Uterus (tissue), 2 donors: Measurements from ENCODE around the gene PHIP.
"Not testable (repeated sequence)": the region's sequence is repeated elsewhere in the genome, so short reads cannot be mapped to it uniquely, and the experiment has no call there.

Experiments
- CTCF ChIP-seq, 4 experiments: fragments of 200-600 bp in 2 of 4; fragments of 450-650 bp in 2 of 4; sonication (generic) in 2 of 4; IDR thresholded peaks; one replicate each; pipeline ENCODE4 v1.5.1; 2016 to 2019; ENCODE audit warnings: antibody characterized with exemption in 4 of 4, mild to moderate bottlenecking in 2 of 4, moderate library complexity in 1 of 4
- POLR2A ChIP-seq, 2 donors: fragments of 450-650 bp; IDR thresholded peaks; one replicate each; pipeline ENCODE4 v1.6.1; 2016; ENCODE audit warnings: antibody characterized with exemption in 2 of 2, mild to moderate bottlenecking in 1 of 2, moderate library complexity in 1 of 2

- TF ChIP-seq CTCF, POLR2A (IDR thresholded peaks at IDR 0.05): not testable (repeated sequence)
Measured at GRCh38 chr6:79091801-79092200, 13.7 kb upstream of the PHIP start.
